Right atrium auricular region (tissue), 2 donors: ENCODE measurements around the gene PDE6B. TPM values are rescaled to one million over a fixed set of nuclear protein-coding genes. Genes with fewer than 3 reads are reported as not detected.

ENCODE experiments used
- DNase-seq: peaks from one replicate; pipeline ENCODE4 v3.0.0-alpha.2; 2019; ENCODE audit warnings: low spot score
- H3K27ac ChIP-seq, 2 donors: fragments of 200-600 bp; sonication (generic); 1 replicate in 1 of 2; 2 replicates in 1 of 2; pipeline ENCODE4 v1.5.1; 2016 to 2019
- H3K27me3 ChIP-seq, 2 donors: fragments of 200-600 bp; sonication (generic); one replicate each; pipeline versions ENCODE4 v1.5.1 to v1.6.0; 2017 to 2019
- H3K36me3 ChIP-seq: fragments of 200-600 bp; sonication (generic); one replicate; pipeline ENCODE4 v1.5.1; 2016
- H3K4me1 ChIP-seq, 2 donors: fragments of 200-600 bp; sonication (generic); one replicate each; pipeline versions ENCODE4 v1.5.1 to v1.6.0; 2017 to 2019
- H3K4me3 ChIP-seq, 2 donors: fragments of 200-600 bp; sonication (generic); 1 replicate in 1 of 2; 2 replicates in 1 of 2; pipeline ENCODE4 v1.5.1; 2017 to 2019; ENCODE audit warnings: mild to moderate bottlenecking in 1 of 2, moderate library complexity in 1 of 2
- H3K9me3 ChIP-seq, 2 donors: fragments of 200-600 bp; sonication (generic); one replicate each; pipeline ENCODE4 v1.5.1; 2019
- CTCF ChIP-seq, 2 donors: fragments of 200-600 bp; sonication (generic); IDR thresholded peaks; one replicate each; pipeline ENCODE4 v1.5.1; 2019; ENCODE audit warnings: antibody characterized with exemption in 2 of 2
- total RNA-seq, 2 donors: library from RNA; depleted of rRNA; stranded (reverse); fragments of >200 nt; gene quantifications; one replicate each; pipeline ENCODE4 v1.1.0, GENCODE V29; 2016

PDE6B gene
- total RNA-seq, 2 donors from 2014 or later = 2.3 to 4.6 TPM

GRCh38 chr4:710916-711315 lies 85.5 kb downstream of the PDE6B start:
- DNase-seq = no peak
- no peak overlapping the region for H3K4me3 ChIP-seq
- peaks cover 0 to 36% of the 10 kb centered on the region in 2 donors for H3K4me1 ChIP-seq
- no peak for TF ChIP-seq CTCF (IDR thresholded peaks at IDR 0.05)
- H3K27me3 ChIP-seq = no peaks in the 10 kb centered on the region
- H3K9me3 ChIP-seq = no peaks in the 10 kb centered on the region
- no peaks in the 10 kb centered on the region for H3K36me3 ChIP-seq
- H3K27ac ChIP-seq = no peak overlapping the region

GRCh38 chr4:712093-712492 lies 86.7 kb downstream of the PDE6B start:
- Histone ChIP-seq H3K27me3 (no peaks in the 10 kb centered on the region), H3K9me3 (no peaks in the 10 kb centered on the region), H3K4me3 (no peak overlapping the region), H3K4me1 (peaks cover 0 to 27% of the 10 kb centered on the region in 2 donors), H3K36me3 (no peaks in the 10 kb centered on the region), H3K27ac (no peak overlapping the region)
- DNase-seq = no peak
- no peak for TF ChIP-seq CTCF (IDR thresholded peaks at IDR 0.05)

- Histone ChIP-seq H3K36me3 (no peaks in the 10 kb centered on the region), H3K27ac (no peak overlapping the region), H3K4me3 (no peak overlapping the region), H3K4me1 (peaks cover 0 to 31% of the 10 kb centered on the region in 2 donors), H3K9me3 (no peaks in the 10 kb centered on the region), H3K27me3 (no peaks in the 10 kb centered on the region)
- TF ChIP-seq CTCF (IDR thresholded peaks at IDR 0.05) = no peak
- DNase-seq = no peak
Observed at GRCh38 chr4:712916-713632, 87.7 kb downstream of the PDE6B start.

GRCh38 chr4:714087-714486 lies 88.7 kb downstream of the PDE6B start:
- no peak for DNase-seq
- H3K27me3 ChIP-seq = no peaks in the 10 kb centered on the region
- no peak for TF ChIP-seq CTCF (IDR thresholded peaks at IDR 0.05)
- no peaks in the 10 kb centered on the region for H3K36me3 ChIP-seq
- no peak overlapping the region for H3K27ac ChIP-seq
- H3K4me3 ChIP-seq = no peak overlapping the region
- H3K4me1 ChIP-seq = peaks cover 0 to 22% of the 10 kb centered on the region in 2 donors
- no peaks in the 10 kb centered on the region for H3K9me3 ChIP-seq

- no peaks in the 10 kb centered on the region for H3K27me3 ChIP-seq
- H3K4me1 ChIP-seq = peaks cover 0 to 34% of the 10 kb centered on the region in 2 donors
- no peak for DNase-seq
- no peak overlapping the region for H3K4me3 ChIP-seq
- no peaks in the 10 kb centered on the region for H3K36me3 ChIP-seq
- TF ChIP-seq CTCF (IDR thresholded peaks at IDR 0.05) = no peak
- H3K27ac ChIP-seq = no peak overlapping the region
- no peaks in the 10 kb centered on the region for H3K9me3 ChIP-seq
Observed at GRCh38 chr4:717601-718320, 92.4 kb downstream of the PDE6B start.
